Naive thymus-derived CD4-positive, alpha-beta T cell (primary cell): ENCODE data around the gene ZFAND3. TPM values are rescaled to one million over a fixed set of nuclear protein-coding genes. Genes with fewer than 3 reads are reported as not detected.
A peak's percentile ranks its signal among the peaks of the same experiment; 100 is the strongest.

ENCODE experiments used
- ATAC-seq: fragments of 150-1000 bp; cut with Tn5 transposase; 2 replicates; pipeline ENCODE4 v1.10.0; 2021; ENCODE audit warnings: mild to moderate bottlenecking, moderate library complexity
- CTCF ChIA-PET: fragments of 350-600 bp; sonication (Branson Sonifier 250); formaldehyde crosslinking; loops from one replicate; lab custom pipeline; 2021; ENCODE audit warnings: antibody characterized with exemption; lab: Charles Lee
- POLR2A ChIA-PET: fragments of 350-600 bp; sonication (Branson Sonifier 250); formaldehyde crosslinking; loops from one replicate; lab custom pipeline; 2021; ENCODE audit warnings: antibody characterized with exemption, inconsistent platforms; lab: Charles Lee
- DNase-seq, 9 donors: peaks; one replicate each; pipeline versions ENCODE4 v3.0.0 to v3.0.0-alpha.2; 2020 to 2022; ENCODE audit warnings: mixed read lengths in 1 of 9
- H3K27ac ChIP-seq: one replicate; pipeline ENCODE4 v1.7.0; 2013; ENCODE audit warnings: mild to moderate bottlenecking, low read depth, low read length, moderate library complexity
- H3K27me3 ChIP-seq, 2 donors: one replicate each; pipeline ENCODE4 v1.7.0; 2013; ENCODE audit warnings: low read length in 2 of 2, mild to moderate bottlenecking in 2 of 2, moderate library complexity in 2 of 2; ENCODE audit not compliant: control insufficient read depth in 2 of 2, insufficient read depth in 2 of 2
- H3K36me3 ChIP-seq, 3 experiments: 1 replicate in 2 of 3; 2 replicates in 1 of 3; pipeline ENCODE4 v1.7.0; 2013; ENCODE audit warnings: low read length in 3 of 3, mild to moderate bottlenecking in 3 of 3, moderate library complexity in 1 of 3; ENCODE audit not compliant: insufficient read depth in 3 of 3, control insufficient read depth in 2 of 3
- H3K4me1 ChIP-seq, 2 donors: one replicate each; pipeline ENCODE4 v1.7.0; 2013; ENCODE audit warnings: low read length in 2 of 2, mild to moderate bottlenecking in 2 of 2, moderate library complexity in 1 of 2; ENCODE audit not compliant: control insufficient read depth in 2 of 2, insufficient read depth in 2 of 2
- H3K4me3 ChIP-seq: 2 replicates; pipeline ENCODE4 v1.7.0; 2013; ENCODE audit warnings: mild to moderate bottlenecking, low read length
- H3K9me3 ChIP-seq, 3 experiments: 1 replicate in 2 of 3; 2 replicates in 1 of 3; pipeline ENCODE4 v1.7.0; 2013; ENCODE audit warnings: low read length in 3 of 3; ENCODE audit not compliant: control insufficient read depth in 2 of 3
- H3K27ac Mint-ChIP-seq, 9 donors: one replicate each; pipeline ENCODE4 v1.8.0; 2020 to 2022; ENCODE audit warnings: mixed read lengths in 9 of 9, mild to moderate bottlenecking in 8 of 9, moderate library complexity in 5 of 9, inconsistent platforms in 2 of 9
- H3K27me3 Mint-ChIP-seq, 5 donors: one replicate each; pipeline ENCODE4 v1.8.0; 2021 to 2022; ENCODE audit warnings: mixed read lengths in 5 of 5, mild to moderate bottlenecking in 1 of 5
- H3K36me3 Mint-ChIP-seq, 5 donors: one replicate each; pipeline ENCODE4 v1.8.0; 2020 to 2022; ENCODE audit warnings: mixed read lengths in 5 of 5, mild to moderate bottlenecking in 3 of 5, inconsistent platforms in 1 of 5
- H3K4me1 Mint-ChIP-seq, 7 donors: one replicate each; pipeline ENCODE4 v1.8.0; 2020 to 2022; ENCODE audit warnings: mixed read lengths in 7 of 7, mild to moderate bottlenecking in 3 of 7, inconsistent platforms in 1 of 7
- H3K4me3 Mint-ChIP-seq, 10 donors: one replicate each; pipeline ENCODE4 v1.8.0; 2020 to 2022; ENCODE audit warnings: mild to moderate bottlenecking in 10 of 10, mixed read lengths in 10 of 10, moderate library complexity in 6 of 10, inconsistent platforms in 2 of 10
- H3K9me3 Mint-ChIP-seq, 11 donors: one replicate each; pipeline ENCODE4 v1.8.0; 2020 to 2022; ENCODE audit warnings: mixed read lengths in 11 of 11, mild to moderate bottlenecking in 4 of 11, inconsistent platforms in 1 of 11, moderate library complexity in 1 of 11
- intact Hi-C, 2 donors: fragments of 100-400 bp; cut with micrococcal nuclease; formaldehyde crosslinking; loops; one replicate each; pipeline ENCODE4 v1.15.1; 2023
- polyA plus RNA-seq, 2 donors: library from polyadenylated mRNA; unstranded; fragments of 300-500 nt; fragmentation: Illumina TruSeq; gene quantifications; one replicate each; pipeline ENCODE4 v1.2.3, GENCODE V29; 2021
- total RNA-seq, 6 experiments: library from RNA in 5 of 6; stranded (reverse) in 5 of 6; gene quantifications; 1 replicate in 5 of 6; 2 replicates in 1 of 6; pipeline ENCODE4 v1.2.3 and lab custom pipeline; 2021 to 2026

The ZFAND3 gene
- total and polyA plus RNA-seq, 7 experiments from 2014 or later: 3.5 to 55.0 (median 37.1) TPM

- H3K4me1 ChIP-seq: no peaks in the 10 kb centered on the region
- H3K9me3 ChIP-seq: no peaks in the 10 kb centered on the region
- intact Hi-C loops: no loop called here
- H3K9me3 Mint-ChIP-seq: peaks cover 0 to 4% (median 0%) of the 10 kb centered on the region in 11 donors
- H3K36me3 Mint-ChIP-seq: peaks cover 9 to 54% (median 37%) of the 10 kb centered on the region in 5 donors
- CTCF ChIA-PET: no interaction called here
- DNase-seq (no peak), ATAC-seq (no peak)
- peaks cover 7 to 23% (median 9%) of the 10 kb centered on the region in 3 experiments for H3K36me3 ChIP-seq
- no peak overlapping the region for H3K4me3 ChIP-seq
- peaks cover 0 to 27% (median 13%) of the 10 kb centered on the region in 7 donors for H3K4me1 Mint-ChIP-seq
- POLR2A ChIA-PET: no interaction called here
- H3K27ac ChIP-seq: no peak overlapping the region
- H3K4me3 Mint-ChIP-seq: no peak overlapping the region
- no peaks in the 10 kb centered on the region for H3K27me3 Mint-ChIP-seq
- no peak overlapping the region for H3K27ac Mint-ChIP-seq
- H3K27me3 ChIP-seq: no peaks in the 10 kb centered on the region
These were observed 244.4 kb downstream of the ZFAND3 start for GRCh38 chr6:38063973-38064372.

GRCh38 chr6:38064431-38064830 is 244.9 kb downstream of the ZFAND3 start:
- POLR2A ChIA-PET: no interaction called here
- no peaks in the 10 kb centered on the region for H3K27me3 ChIP-seq
- no peaks in the 10 kb centered on the region for H3K4me1 ChIP-seq
- Mint-ChIP-seq H3K36me3 (peaks cover 9 to 57% (median 37%) of the 10 kb centered on the region in 5 donors), H3K27ac (no peak overlapping the region), H3K27me3 (no peaks in the 10 kb centered on the region), H3K4me1 (peaks cover 0 to 32% (median 13%) of the 10 kb centered on the region in 7 donors), H3K4me3 (no peak overlapping the region), H3K9me3 (peaks cover 0 to 4% (median 0%) of the 10 kb centered on the region in 11 donors)
- CTCF ChIA-PET: no interaction called here
- no peaks in the 10 kb centered on the region for H3K9me3 ChIP-seq
- peaks cover 7 to 23% (median 9%) of the 10 kb centered on the region in 3 experiments for H3K36me3 ChIP-seq
- DNase-seq: no peak
- intact Hi-C loops: no loop called here
- no peak for ATAC-seq
- H3K4me3 ChIP-seq: no peak overlapping the region
- H3K27ac ChIP-seq: no peak overlapping the region

- Histone ChIP-seq H3K27me3 (no peaks in the 10 kb centered on the region), H3K36me3 (peaks cover 7 to 23% (median 9%) of the 10 kb centered on the region in 3 experiments), H3K9me3 (no peaks in the 10 kb centered on the region), H3K4me1 (no peaks in the 10 kb centered on the region), H3K4me3 (no peak overlapping the region), H3K27ac (no peak overlapping the region)
- H3K27ac Mint-ChIP-seq: peak overlapping the region in 1 of 9 donors; percentile 26
- no peak overlapping the region for H3K4me3 Mint-ChIP-seq
- H3K36me3 Mint-ChIP-seq: peaks cover 9 to 57% (median 37%) of the 10 kb centered on the region in 5 donors
- H3K9me3 Mint-ChIP-seq: peaks cover 0 to 4% (median 0%) of the 10 kb centered on the region in 11 donors
- DNase-seq (no peak), ATAC-seq (no peak)
- no peaks in the 10 kb centered on the region for H3K27me3 Mint-ChIP-seq
- ChIA-PET POLR2A (no interaction called here), CTCF (no interaction called here)
- H3K4me1 Mint-ChIP-seq: peaks cover 0 to 36% (median 13%) of the 10 kb centered on the region in 7 donors
- intact Hi-C loops: no loop called here
These were observed 246.3 kb downstream of the ZFAND3 start for GRCh38 chr6:38065734-38066305.

- H3K27ac Mint-ChIP-seq: peak overlapping the region in 2 of 9 donors; percentile 17 to 50
- peaks cover 0 to 40% (median 13%) of the 10 kb centered on the region in 7 donors for H3K4me1 Mint-ChIP-seq
- Histone ChIP-seq H3K36me3 (peaks cover 0 to 9% (median 9%) of the 10 kb centered on the region in 3 experiments), H3K27ac (no peak overlapping the region), H3K9me3 (no peaks in the 10 kb centered on the region), H3K4me1 (no peaks in the 10 kb centered on the region), H3K4me3 (no peak overlapping the region), H3K27me3 (no peaks in the 10 kb centered on the region)
- intact Hi-C loops: no loop called here
- no peak overlapping the region for H3K4me3 Mint-ChIP-seq
- CTCF ChIA-PET: no interaction called here
- H3K9me3 Mint-ChIP-seq: peaks cover 0 to 4% (median 0%) of the 10 kb centered on the region in 11 donors
- H3K27me3 Mint-ChIP-seq: no peaks in the 10 kb centered on the region
- H3K36me3 Mint-ChIP-seq: peaks cover 5 to 47% (median 26%) of the 10 kb centered on the region in 5 donors
- DNase-seq: no peak
- POLR2A ChIA-PET: interaction anchor here (0.5 kb wide), 1 partner anchor 231 kb away, joined by 5 read pairs; no protein-coding TSS in a partner anchor
- no peak for ATAC-seq
These were observed 247.9 kb downstream of the ZFAND3 start for GRCh38 chr6:38067263-38067980.

GRCh38 chr6:38068854-38069590 is 249.5 kb downstream of the ZFAND3 start:
- Histone ChIP-seq H3K36me3 (no peaks in the 10 kb centered on the region), H3K4me3 (no peak overlapping the region), H3K27ac (no peak overlapping the region), H3K4me1 (no peaks in the 10 kb centered on the region), H3K27me3 (no peaks in the 10 kb centered on the region), H3K9me3 (no peaks in the 10 kb centered on the region)
- Mint-ChIP-seq H3K4me3 (no peak overlapping the region), H3K4me1 (peaks cover 0 to 40% (median 13%) of the 10 kb centered on the region in 7 donors), H3K36me3 (peaks cover 0 to 36% (median 13%) of the 10 kb centered on the region in 5 donors), H3K27ac (no peak overlapping the region), H3K9me3 (no peaks in the 10 kb centered on the region), H3K27me3 (no peaks in the 10 kb centered on the region)
- intact Hi-C loops: no loop called here
- CTCF ChIA-PET: no interaction called here
- DNase-seq: no peak
- no peak for ATAC-seq
- POLR2A ChIA-PET: interaction anchor here (0.5 to 0.6 kb wide), 2 partner anchors 56 to 609 kb away, joined by 3 read pairs; no protein-coding TSS in a partner anchor

- no peaks in the 10 kb centered on the region for H3K9me3 ChIP-seq
- Mint-ChIP-seq H3K4me1 (peaks cover 0 to 15% (median 5%) of the 10 kb centered on the region in 7 donors), H3K4me3 (no peak overlapping the region), H3K27me3 (no peaks in the 10 kb centered on the region), H3K36me3 (peaks cover 9 to 48% (median 25%) of the 10 kb centered on the region in 5 donors), H3K9me3 (peaks cover 0 to 3% (median 0%) of the 10 kb centered on the region in 11 donors), H3K27ac (no peak overlapping the region)
- DNase-seq (no peak), ATAC-seq (no peak)
- CTCF ChIA-PET: no interaction called here
- no peaks in the 10 kb centered on the region for H3K36me3 ChIP-seq
- H3K27me3 ChIP-seq: no peaks in the 10 kb centered on the region
- no peak overlapping the region for H3K4me3 ChIP-seq
- no peak overlapping the region for H3K27ac ChIP-seq
- H3K4me1 ChIP-seq: no peaks in the 10 kb centered on the region
- intact Hi-C loops: no loop called here
- POLR2A ChIA-PET: no interaction called here
These were observed 258.0 kb downstream of the ZFAND3 start for GRCh38 chr6:38077488-38078030.
